H1 (cell line): ENCODE results near the gene SAMD4A. TPM values are rescaled to one million over a fixed set of nuclear protein-coding genes. Genes with fewer than 3 reads are reported as not detected.

Experiments used
- KDM5A ChIP-seq: fragments of 200-600 bp; IDR thresholded peaks from 2 replicates; pipeline ENCODE4 v1.7.1; 2012; ENCODE audit warnings: mild to moderate bottlenecking, low read length, inconsistent platforms, mixed read lengths
- polyA plus RNA-seq, 7 experiments: library from polyadenylated mRNA; depleted of rRNA in 3 of 7; stranded (reverse) in 5 of 7; unstranded in 2 of 7; fragments of >200 nt in 5 of 7; fragments of 200-250 nt in 2 of 7; gene quantifications; 1 replicate in 5 of 7; 2 replicates in 1 of 7; 4 replicates in 1 of 7; pipeline versions ENCODE4 v1.2.1 to v1.2.3, GENCODE V29; 2011 to 2013; ENCODE audit warnings: missing spikeins in 2 of 7, mixed read lengths in 2 of 7
- total RNA-seq: library from RNA; stranded (reverse); fragmentation: NEBNext Ultra II Directional; extraction: Animal tissue kit (Norgen Biotek cat#: 25700); gene quantifications from 2 replicates; pipeline ENCODE4 v1.2.1, GENCODE V29; 2021

The SAMD4A gene
- total and polyA plus RNA-seq, 2 of the 8 experiments (the other 6 are each of a cell fraction or from before 2014, with no cell fraction given) = 2.4 to 12.3 TPM

DNA sequence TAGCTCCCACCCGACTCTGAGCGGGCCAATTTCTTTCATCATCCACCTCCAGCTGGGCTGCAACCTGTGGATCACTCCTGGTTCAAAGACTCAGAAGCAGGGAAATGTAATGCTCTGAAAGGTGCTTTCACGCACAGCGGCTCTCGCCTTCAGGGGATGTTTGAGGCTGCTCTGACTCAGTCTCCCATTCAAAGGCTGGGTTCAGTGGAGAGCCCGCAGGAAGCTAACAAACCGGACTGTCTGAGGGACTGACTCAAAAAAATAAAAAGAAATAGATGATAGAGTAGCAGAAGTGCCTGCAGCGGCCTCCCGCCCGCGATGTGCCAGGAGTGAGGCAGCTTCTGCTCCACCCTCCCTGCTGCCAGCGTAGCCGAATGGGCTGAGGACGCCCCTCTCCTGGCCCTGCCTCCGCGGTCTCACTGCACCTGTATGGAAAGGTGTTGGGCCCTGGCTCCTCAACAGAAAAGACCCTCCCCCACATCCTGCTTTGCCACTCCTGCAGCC is 237.7 kb downstream of the SAMD4A start (continued):
- TF ChIP-seq KDM5A = no peak
